Urinary bladder (tissue), 4 donors: ENCODE data around the gene CARS1. TPM values are rescaled to one million over a fixed set of nuclear protein-coding genes. Genes with fewer than 3 reads are reported as not detected.

Experiments
- DNase-seq: peaks from one replicate; pipeline ENCODE4 v3.0.0-alpha.2; 2015; ENCODE audit errors: extremely low spot score
- H3K27ac ChIP-seq: one replicate; pipeline ENCODE4 v1.5.1; 2013; ENCODE audit warnings: low read depth, mild to moderate bottlenecking, moderate library complexity
- H3K36me3 ChIP-seq: one replicate; pipeline ENCODE4 v1.6.1; 2013; ENCODE audit warnings: mild to moderate bottlenecking, moderate library complexity; ENCODE audit not compliant: insufficient read depth
- H3K4me1 ChIP-seq: one replicate; pipeline ENCODE4 v1.6.1; 2013; ENCODE audit warnings: mild to moderate bottlenecking, moderate library complexity; ENCODE audit not compliant: insufficient read depth
- H3K4me3 ChIP-seq: one replicate; pipeline ENCODE4 v1.5.1; 2013; ENCODE audit warnings: low read depth, low read length
- WGBS: extraction: QIAGEN DNeasy Blood & Tissue Kit; methylation state at CpG from one replicate; pipeline ENCODE4 v1.1.7; 2013; 5-methylcytosine and 5-hydroxymethylcytosine counted together
- polyA plus RNA-seq: library from polyadenylated mRNA; stranded (reverse); fragments of 200-250 nt; gene quantifications from one replicate; pipeline ENCODE4 v1.2.3, GENCODE V29; 2013
- total RNA-seq: library from RNA; depleted of rRNA; stranded (reverse); fragments of >200 nt; gene quantifications from one replicate; pipeline ENCODE4 v1.2.3, GENCODE V29; 2014
- donor health status: healthy with polysubstance abuse.
- donor health status: healthy.

CARS1 gene
- total and polyA plus RNA-seq, 2 donors: 16.1 to 32.2 TPM

GRCh38 chr11:3026803-3027202, 30.4 kb downstream of the CARS1 start:
- H3K36me3 ChIP-seq: peaks cover 4% of the 10 kb centered on the region
- no peak overlapping the region for H3K4me3 ChIP-seq
- no peak for DNase-seq
- H3K27ac ChIP-seq: no peak overlapping the region
- WGBS: 91% methylated on average over 8 of the region's 8 CpGs
- peaks cover 2% of the 10 kb centered on the region for H3K4me1 ChIP-seq

GRCh38 chr11:3022982-3023381, 34.2 kb downstream of the CARS1 start:
- Histone ChIP-seq H3K4me1 (no peaks in the 10 kb centered on the region), H3K36me3 (no peaks in the 10 kb centered on the region), H3K4me3 (no peak overlapping the region), H3K27ac (no peak overlapping the region)
- 80% methylated on average over 4 of the region's 4 CpGs for WGBS
- no peak for DNase-seq

GRCh38 chr11:3022300-3022967, 34.8 kb downstream of the CARS1 start:
- DNase-seq: no peak
- 86% methylated on average over 14 of the region's 14 CpGs for WGBS
- H3K4me1 ChIP-seq: no peaks in the 10 kb centered on the region
- H3K4me3 ChIP-seq: no peak overlapping the region
- H3K27ac ChIP-seq: no peak overlapping the region
- peaks cover 2% of the 10 kb centered on the region for H3K36me3 ChIP-seq

GRCh38 chr11:3021125-3021524, 36.1 kb downstream of the CARS1 start:
- no peaks in the 10 kb centered on the region for H3K4me1 ChIP-seq
- 63% methylated on average over 4 of the region's 4 CpGs for WGBS
- H3K4me3 ChIP-seq: no peak overlapping the region
- H3K27ac ChIP-seq: no peak overlapping the region
- DNase-seq: no peak
- H3K36me3 ChIP-seq: peaks cover 5% of the 10 kb centered on the region

- Histone ChIP-seq H3K4me3 (no peak overlapping the region), H3K27ac (no peak overlapping the region), H3K36me3 (peaks cover 5% of the 10 kb centered on the region), H3K4me1 (no peaks in the 10 kb centered on the region)
- WGBS: 96% methylated on average over 12 of the region's 12 CpGs
- DNase-seq: no peak
These were observed 37.2 kb downstream of the CARS1 start for GRCh38 chr11:3020011-3020410.

- Histone ChIP-seq H3K4me3 (no peak overlapping the region), H3K27ac (no peak overlapping the region), H3K4me1 (no peaks in the 10 kb centered on the region), H3K36me3 (peaks cover 5% of the 10 kb centered on the region)
- DNase-seq: no peak
- WGBS: 89% methylated on average over 5 of the region's 5 CpGs
These were observed 38.6 kb downstream of the CARS1 start for GRCh38 chr11:3018596-3018995.

- no peaks in the 10 kb centered on the region for H3K4me1 ChIP-seq
- WGBS: 92% methylated on average over 11 of the region's 11 CpGs
- H3K36me3 ChIP-seq: peaks cover 5% of the 10 kb centered on the region
- H3K4me3 ChIP-seq: no peak overlapping the region
- no peak for DNase-seq
- no peak overlapping the region for H3K27ac ChIP-seq
These were observed 40.4 kb downstream of the CARS1 start for GRCh38 chr11:3016861-3017260.

- no peaks in the 10 kb centered on the region for H3K4me1 ChIP-seq
- no peak overlapping the region for H3K27ac ChIP-seq
- H3K4me3 ChIP-seq: no peak overlapping the region
- no peak for DNase-seq
- 87% methylated on average over 10 of the region's 10 CpGs for WGBS
- peaks cover 5% of the 10 kb centered on the region for H3K36me3 ChIP-seq
These were observed 41.4 kb downstream of the CARS1 start for GRCh38 chr11:3015796-3016195.

- 73% methylated on average over 4 of the region's 4 CpGs for WGBS
- no peak overlapping the region for H3K27ac ChIP-seq
These were observed 42.3 kb downstream of the CARS1 start for GRCh38 chr11:3014943-3015342.

GRCh38 chr11:3014057-3014938, 42.9 kb downstream of the CARS1 start:
- Histone ChIP-seq H3K4me3 (no peak overlapping the region), H3K27ac (no peak overlapping the region), H3K4me1 (no peaks in the 10 kb centered on the region), H3K36me3 (peaks cover 5% of the 10 kb centered on the region)
- 84% methylated on average over 16 of the region's 16 CpGs for WGBS
- DNase-seq: no peak

More at GRCh38 chr11:3014943-3015342, 42.3 kb downstream of the CARS1 start:
- DNase-seq: no peak
- H3K36me3 ChIP-seq: peaks cover 5% of the 10 kb centered on the region
- no peak overlapping the region for H3K4me3 ChIP-seq
- no peaks in the 10 kb centered on the region for H3K4me1 ChIP-seq

- peaks cover 4% of the 10 kb centered on the region for H3K36me3 ChIP-seq
- H3K4me1 ChIP-seq: no peaks in the 10 kb centered on the region
- H3K4me3 ChIP-seq: no peak overlapping the region
- WGBS: 91% methylated on average over 31 of the region's 31 CpGs
- no peak for DNase-seq
- no peak overlapping the region for H3K27ac ChIP-seq
These were observed 45.0 kb downstream of the CARS1 start for GRCh38 chr11:3011891-3012885.

GRCh38 chr11:3010521-3011275, 46.5 kb downstream of the CARS1 start:
- no peak for DNase-seq
- WGBS: 90% methylated on average over 13 of the region's 13 CpGs
- H3K36me3 ChIP-seq: no peaks in the 10 kb centered on the region
- no peak overlapping the region for H3K27ac ChIP-seq
- H3K4me1 ChIP-seq: no peaks in the 10 kb centered on the region
- H3K4me3 ChIP-seq: no peak overlapping the region

GRCh38 chr11:3010004-3010403, 47.2 kb downstream of the CARS1 start:
- Histone ChIP-seq H3K27ac (no peak overlapping the region), H3K4me3 (no peak overlapping the region), H3K4me1 (no peaks in the 10 kb centered on the region), H3K36me3 (no peaks in the 10 kb centered on the region)
- 93% methylated on average over 13 of the region's 13 CpGs for WGBS
- no peak for DNase-seq
